ENCODE results near the gene MFN2.

DNA sequence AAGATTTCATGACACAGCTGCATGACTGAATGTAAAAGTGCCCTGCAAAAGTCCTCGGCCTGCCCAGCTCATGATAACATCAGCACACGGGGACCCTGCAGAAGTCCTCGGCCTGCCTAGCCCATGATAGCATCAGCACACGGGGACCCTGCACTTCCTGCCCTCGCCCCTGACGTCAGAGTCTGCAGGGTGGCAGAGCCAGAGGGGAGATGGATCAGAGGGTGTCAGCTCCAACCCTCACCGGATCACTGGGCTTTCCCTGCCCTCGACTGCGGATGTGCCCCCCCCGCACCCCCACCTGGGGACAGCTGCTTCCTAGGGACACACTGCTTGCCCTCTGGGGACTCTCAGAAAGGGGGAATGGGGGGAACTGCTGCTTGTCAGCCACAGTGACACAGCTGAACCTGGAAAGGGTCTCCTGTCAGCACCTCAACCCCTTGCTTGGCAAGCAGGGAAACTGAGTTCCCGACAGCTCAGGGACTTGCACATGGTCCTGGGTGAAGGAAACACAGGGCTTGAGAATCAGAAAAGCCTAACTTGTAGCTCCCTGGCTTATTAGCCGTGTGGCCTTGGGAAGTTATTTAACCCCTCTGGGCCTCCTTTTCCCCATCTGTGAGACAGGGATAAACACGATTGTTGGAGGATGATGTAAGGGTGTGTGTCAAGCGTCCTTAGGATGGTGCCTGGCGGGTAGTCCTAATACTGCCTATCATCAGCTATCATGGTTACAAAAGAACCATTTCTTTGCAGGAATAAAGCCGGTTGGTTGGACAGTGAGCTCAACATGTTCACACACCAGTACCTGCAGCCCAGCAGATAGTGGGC, 30.7 kb downstream of the MFN2 start:
- TF ChIP-seq ZFP36 (IDR thresholded peaks at IDR 0.05; ENCODE audit: low read depth, low read length, partially characterized antibody) = no peak
- no peak for TF ChIP-seq SREBF2 (CRISPR knock-in tag; IDR thresholded peaks at IDR 0.05)
- TF ChIP-seq FOS (IDR thresholded peaks at IDR 0.05; ENCODE audit: extremely low read depth, insufficient read length) = no peak
- no peak for TF ChIP-seq BRCA1 (IDR thresholded peaks at IDR 0.05)
- no peak for TF ChIP-seq BRCA1 (CRISPR knock-in tag; IDR thresholded peaks at IDR 0.05)
- TF ChIP-seq RAD21 (CRISPR knock-in tag; conservative IDR thresholded peaks at IDR 0.05 in 1 of 2, IDR thresholded peaks at IDR 0.05 in 1 of 2) = no peak
- TF ChIP-seq CHD2 (IDR thresholded peaks at IDR 0.05; ENCODE audit: low read depth, low read length) = no peak
- TF ChIP-seq TAF1 (IDR thresholded peaks at IDR 0.05; ENCODE audit: control insufficient read depth, extremely low read depth, insufficient read depth, low read length, severe bottlenecking) = no peak
- no peak for TF ChIP-seq RCOR1 (IDR thresholded peaks at IDR 0.05; ENCODE audit: borderline replicate concordance in 1 of 2, low read depth in 2 of 2, low read length in 2 of 2)
- TF ChIP-seq ZNF274 (IDR thresholded peaks at IDR 0.05; ENCODE audit: borderline replicate concordance, low read depth, low read length) = no peak
- TF ChIP-seq SOX6 (IDR thresholded peaks at IDR 0.05) = no peak
- no peak for TF ChIP-seq ATF1 (CRISPR knock-in tag; IDR thresholded peaks at IDR 0.05)
- no peak for TF ChIP-seq ATF1 (tag; IDR thresholded peaks at IDR 0.05)
